HG02943 (cell line): ENCODE results near the gene AUTS2.

ENCODE experiments used
- ATAC-seq: cut with Tn5 transposase; IDR thresholded peaks from one replicate; pipeline ENCODE4 v1.9.1; 2021; ENCODE audit warnings: mild to moderate bottlenecking, low read depth, moderate library complexity; ENCODE audit not compliant: unreplicated experiment

Gene AUTS2

DNA sequence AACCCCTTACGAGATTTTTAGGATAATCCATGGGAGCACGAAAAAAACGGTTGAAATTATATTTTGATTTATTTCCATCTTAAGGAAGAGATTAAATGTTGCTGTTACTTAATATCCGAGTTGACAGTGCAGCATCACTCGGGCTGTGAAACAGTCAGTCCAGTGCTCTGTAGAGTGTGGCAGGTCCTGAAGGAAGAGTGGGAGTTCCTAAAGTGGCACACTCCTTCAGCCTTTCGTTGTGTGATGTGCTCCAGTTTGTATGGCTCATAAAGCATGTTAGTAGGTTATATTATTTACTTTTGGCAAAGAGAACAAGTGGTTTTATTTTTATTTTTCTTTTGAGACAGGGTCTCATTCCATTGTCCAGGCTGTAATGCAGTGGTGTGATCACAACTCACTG is 358.3 kb downstream of the AUTS2 start:
- no peak for ATAC-seq

DNA sequence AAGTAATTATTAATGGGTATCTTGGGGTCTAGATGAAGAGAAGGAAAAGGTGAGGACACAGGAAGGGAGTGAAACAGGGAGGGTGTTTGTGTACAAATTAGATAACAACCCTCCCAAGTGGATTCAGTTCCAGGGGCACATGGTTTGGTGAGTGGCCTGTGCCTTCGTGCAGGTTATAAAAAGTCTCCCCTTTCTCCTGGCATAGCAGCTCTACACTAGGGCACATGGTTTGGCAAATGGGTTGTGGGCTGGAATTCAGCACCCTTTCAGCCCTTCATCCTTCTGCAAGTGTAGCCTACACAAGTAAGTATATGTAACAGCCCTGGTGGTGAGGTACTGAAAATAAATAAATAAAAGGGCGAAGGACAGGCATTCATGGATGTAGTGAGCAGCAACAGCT is 359.4 kb downstream of the AUTS2 start:
- ATAC-seq: no peak

DNA sequence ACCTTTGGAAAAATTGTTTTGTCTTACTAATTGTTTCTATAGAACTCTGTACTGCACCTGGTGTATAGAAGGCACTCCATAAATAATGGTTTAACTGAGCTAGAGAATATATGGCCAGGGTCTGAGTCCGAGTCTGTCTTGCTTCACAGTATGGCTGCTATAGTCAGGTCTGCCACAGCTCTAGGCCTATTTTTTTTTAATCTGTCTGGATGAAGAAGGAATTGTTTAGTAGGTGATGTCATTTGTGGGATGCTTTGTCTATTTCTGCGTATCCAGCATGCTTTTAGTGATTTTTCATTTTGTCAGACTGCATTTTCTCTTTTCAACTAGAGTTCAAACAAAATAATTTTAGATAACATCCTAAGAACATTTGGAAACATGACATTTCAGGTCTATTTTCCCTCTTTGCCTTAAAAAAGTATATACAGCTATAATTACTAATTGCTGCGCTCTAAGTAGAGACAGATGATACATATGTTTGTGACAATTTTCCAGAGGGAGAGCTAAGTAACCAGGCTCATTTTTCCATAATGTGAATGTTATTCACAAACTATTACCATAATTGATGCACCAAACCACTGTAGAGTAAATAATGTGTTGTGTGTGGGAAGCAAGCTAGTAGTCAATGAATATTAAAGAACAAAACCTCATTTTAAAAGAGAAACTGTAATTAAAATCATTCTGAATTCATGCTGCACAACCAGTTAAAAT is 361.7 kb downstream of the AUTS2 start:
- no peak for ATAC-seq

DNA sequence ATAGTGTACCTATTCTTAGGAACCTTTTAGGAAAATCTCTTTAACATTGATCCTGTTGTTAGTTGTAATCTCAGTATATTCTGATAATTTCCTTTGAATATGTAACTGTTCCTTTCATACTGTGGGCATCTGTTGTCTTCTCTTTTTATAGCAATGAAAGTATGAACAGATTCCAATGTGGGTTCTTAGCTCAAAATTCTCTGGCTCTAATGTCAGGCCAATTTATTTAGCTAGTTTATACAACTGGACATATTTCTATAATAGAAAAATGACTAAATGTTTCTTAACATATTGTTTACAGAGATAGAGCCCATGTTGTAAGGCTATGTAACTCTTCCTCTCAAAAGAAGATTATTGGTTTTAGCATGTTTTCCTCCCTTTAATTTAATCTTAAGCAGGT is 363.2 kb downstream of the AUTS2 start:
- ATAC-seq: no peak

DNA sequence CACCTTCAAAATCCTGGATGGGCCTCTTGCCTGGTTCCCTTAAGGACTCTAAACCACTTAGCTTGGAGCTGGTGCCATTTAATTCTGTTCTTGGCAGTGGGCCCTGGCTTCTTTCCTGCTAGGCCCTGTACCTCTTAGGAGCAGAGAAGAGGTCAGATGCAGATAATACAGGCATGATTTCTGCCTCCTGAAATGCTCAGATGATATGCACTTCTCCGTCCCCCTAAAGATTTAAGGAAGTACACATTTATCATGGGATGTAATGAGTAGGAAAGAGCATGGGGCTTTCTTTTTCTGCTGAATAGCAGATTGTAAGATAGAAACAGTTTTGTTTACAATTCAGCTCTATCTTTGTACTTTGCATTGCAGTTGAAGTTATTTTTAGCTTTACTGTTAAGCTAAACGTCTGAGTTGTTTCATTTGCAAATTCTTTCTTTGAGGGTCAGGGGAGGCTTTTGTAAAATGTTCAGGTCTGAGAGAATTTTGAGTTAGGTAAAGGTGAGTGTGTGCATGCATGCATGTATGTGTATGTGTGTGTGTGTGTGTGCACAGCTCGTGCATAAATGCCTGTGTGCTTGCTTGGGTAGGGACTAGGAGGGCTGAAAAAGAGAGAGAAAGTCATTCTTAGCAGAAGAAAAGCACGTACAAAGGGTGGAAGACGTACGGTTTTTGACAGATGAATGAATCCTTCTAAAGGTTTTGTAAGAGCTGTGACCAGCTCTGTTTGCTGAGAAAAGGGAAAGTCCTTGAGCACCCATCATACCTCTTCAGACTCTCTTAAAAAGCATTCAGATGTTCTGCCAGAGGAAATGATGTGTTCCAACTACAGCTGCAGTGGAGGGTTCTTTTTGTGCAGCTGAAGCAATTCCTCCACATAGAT is 364.2 kb downstream of the AUTS2 start:
- ATAC-seq: no peak

DNA sequence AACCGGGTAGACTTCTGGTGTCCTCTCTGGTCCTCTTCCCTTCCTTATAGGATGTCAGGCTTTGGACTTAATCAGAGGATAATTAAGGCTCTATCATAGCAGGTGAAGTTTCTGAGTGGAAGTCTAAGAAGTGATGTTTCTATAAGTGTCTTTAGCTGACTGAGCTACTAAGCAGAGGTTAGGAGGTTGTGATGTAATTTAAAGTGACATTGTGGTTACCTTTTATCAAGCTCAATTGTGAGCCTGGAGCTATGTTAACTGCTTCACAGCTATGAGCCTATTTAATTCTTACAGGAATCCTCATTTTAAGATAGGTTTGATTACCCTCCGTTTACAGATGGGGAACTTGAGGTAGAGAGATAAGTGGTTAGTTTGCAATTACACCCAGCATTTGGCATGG is 365.1 kb downstream of the AUTS2 start:
- ATAC-seq: no peak

DNA sequence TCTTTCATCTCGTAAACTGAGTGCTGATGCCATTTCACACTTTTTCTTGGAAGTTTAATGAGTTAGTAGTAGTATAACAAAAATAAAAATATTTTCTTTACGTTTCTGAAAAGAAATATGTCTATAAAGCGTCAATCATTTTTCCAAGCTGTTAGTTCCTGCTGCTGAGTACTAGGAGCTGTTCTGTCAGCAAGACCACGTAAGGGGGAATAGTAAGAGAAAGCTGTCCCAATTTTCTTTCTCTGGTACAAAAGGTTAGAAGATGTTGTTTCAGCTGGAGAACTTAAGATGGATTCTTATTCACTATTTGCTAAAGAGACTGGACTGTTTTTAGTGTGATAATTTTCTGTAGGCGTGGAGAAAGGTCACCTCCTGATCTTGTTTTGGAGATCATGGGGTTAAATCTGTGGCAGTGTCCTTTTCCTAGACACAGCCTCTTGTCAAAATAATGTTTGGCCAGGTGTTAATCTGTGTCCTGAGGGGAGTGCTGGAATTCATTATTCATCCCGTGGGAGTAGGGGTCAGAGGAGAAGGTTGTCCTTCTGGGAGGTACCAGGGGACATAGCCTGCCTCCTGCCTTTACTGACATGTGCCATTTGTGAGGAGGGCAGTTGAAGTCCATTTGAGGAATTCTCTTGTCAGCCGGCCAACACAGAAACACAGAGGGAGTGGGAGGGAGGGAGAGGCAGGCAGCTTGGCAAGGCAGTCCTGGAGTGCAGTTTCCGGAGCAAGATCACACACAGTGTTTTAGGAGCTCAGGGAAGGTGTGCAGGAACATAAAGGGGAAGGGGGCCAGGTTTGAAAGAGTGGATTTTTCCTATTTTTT is 368.7 kb downstream of the AUTS2 start:
- ATAC-seq: no peak

DNA sequence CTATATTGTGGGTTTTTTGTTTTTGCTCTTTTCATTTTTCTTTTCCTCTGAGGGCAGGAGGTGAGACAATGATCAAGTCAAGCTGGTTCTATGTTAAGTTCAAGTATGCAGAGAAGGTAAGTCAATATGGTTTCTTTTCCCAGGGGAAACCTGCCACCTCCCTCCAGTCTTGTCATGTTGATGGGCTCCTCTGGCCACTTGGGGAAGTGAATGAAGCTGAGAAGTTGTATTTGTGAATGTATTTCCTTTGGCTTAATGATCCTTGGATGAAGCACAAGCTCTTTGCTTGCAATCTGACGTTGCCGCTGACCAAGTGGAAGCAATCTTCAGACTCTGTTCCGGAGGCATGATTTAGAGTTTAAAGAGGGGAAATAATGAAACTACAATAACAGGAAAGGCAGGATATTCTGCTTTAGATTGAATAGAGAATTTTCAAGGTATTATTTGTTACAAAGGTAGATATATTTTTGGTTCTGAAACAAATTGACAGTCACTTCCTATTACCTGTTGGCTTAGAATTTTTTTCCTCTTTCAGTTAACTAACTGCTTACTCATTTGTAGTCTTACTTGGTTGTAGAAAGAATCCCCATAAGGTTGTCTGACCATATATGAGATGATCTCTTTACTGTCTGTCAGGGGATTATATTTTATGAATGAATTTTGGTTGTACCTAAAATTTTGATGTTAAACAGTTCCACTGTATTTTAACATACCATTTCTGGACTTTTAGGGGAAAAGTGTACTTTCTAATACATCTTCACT is 369.6 kb downstream of the AUTS2 start:
- ATAC-seq: no peak

DNA sequence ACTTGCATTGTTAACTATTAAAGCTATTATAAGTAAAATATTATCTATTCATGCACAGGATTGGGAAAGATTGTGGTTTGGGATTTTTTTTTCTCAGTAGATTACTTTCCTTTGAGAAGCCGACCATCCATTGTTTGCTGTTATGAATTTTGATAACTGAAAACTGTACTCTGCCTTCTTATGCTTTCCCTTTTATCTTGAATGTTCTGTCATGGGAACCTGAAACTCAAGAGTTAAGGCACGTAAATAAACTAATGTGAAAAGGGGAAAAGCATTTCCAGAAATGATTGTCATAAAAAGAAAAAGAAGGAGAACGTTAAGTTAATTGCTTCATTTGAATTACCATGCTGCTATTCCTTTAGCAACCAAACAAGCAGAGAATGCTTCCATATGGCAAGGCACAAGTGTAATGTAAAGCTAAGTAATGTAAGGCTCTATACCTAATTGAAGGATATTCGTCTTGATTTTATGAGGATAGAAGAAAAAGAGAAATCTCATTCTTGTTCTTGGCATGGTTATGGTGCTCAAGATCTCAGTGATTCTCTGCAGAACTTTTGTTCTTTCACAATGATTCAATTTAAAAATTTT is 370.8 kb downstream of the AUTS2 start:
- ATAC-seq: no peak

DNA sequence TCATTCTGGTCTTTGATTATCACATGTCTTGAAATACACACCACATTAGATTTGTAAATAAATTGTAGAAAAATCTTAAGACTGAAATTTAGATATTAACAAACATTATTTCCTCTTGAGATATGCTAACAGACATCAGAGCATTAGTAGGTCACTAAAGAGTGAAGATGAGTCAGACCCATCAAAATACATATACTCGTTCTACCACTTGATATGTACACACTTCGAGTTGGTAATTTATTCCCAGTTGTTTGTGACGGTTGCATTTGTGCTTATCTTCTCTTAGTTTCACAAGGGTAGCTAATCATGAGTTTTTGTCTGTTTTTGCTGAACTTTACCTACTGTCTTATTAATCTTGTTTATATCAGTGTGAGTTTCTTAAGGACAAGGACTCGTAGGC is 383.4 kb downstream of the AUTS2 start:
- no peak for ATAC-seq

DNA sequence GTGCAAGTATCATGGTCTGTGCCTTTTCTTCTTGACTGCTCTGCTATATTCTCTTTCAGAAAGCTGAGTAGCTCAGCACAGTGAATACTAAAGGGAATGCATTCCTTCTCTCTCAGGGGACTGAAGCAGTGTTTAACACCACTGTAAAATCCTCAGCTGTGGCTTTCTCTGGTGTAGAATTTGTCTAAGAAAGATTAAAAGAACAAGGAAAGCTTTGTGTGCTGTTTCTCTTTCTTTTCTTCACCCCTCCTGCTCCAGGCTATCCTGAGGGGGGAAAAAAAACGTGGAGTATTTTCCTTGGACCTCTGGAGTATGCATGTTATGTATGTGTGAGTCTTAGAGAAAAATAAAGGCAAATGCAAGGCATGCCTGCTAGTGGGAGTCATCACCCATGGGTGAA is 383.9 kb downstream of the AUTS2 start:
- no peak for ATAC-seq

DNA sequence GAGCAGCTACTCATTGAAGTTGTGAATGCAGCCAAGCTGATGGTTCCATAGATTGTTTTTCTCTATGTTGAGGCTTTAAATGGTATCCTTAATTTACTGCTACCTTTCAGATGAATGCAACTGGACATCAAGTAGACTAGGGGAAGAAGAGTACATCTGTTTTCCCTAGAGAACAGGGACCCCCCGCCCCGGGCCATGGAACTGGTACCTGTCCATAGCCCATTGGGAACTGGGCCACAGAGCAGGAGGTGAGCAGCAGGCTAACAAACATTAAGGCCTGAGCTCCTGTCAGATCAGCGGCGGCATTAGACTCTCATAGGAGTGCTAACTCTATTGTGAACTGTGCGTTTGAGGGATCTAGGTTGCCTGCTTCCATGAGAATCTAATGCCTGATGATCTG is 391.3 kb downstream of the AUTS2 start:
- ATAC-seq: no peak

DNA sequence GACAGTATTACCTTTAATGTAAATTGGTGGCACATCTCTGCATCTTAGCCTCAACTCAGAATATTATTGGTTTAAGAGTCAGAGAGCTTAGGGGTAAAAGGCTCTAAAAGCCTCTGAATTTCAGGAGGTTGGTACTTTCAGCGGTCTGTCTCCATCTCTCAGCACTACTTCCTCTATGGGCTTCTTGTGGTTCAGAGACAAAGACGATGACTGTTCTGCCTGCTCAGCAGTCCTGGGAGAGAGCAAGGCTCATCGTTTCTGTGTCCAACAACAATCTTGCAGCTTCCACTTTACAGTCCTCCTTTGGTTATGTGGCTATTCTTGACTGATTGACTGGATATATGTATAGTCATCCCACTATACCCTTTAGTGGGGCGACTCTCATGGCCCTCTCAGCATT is 394.7 kb downstream of the AUTS2 start:
- ATAC-seq: no peak

DNA sequence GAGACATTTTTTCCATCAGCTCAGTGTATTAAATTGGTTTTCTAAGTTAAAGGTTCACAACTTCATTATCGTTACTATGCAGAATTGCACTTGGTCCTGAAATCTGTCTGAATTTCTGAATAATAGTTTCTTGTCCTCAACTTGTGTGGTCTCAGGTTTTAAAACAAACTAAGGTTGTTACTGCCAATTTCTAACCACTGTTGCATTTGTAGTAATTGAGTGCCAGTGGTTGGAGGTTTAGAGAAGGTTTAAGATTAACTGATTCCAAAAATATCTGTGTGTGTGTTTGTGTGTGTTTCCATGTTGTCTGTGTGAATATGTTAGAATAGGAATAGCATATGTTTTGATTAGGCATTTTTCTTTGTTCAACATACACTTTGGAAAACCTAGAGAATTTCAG is 395.9 kb downstream of the AUTS2 start:
- ATAC-seq: no peak

DNA sequence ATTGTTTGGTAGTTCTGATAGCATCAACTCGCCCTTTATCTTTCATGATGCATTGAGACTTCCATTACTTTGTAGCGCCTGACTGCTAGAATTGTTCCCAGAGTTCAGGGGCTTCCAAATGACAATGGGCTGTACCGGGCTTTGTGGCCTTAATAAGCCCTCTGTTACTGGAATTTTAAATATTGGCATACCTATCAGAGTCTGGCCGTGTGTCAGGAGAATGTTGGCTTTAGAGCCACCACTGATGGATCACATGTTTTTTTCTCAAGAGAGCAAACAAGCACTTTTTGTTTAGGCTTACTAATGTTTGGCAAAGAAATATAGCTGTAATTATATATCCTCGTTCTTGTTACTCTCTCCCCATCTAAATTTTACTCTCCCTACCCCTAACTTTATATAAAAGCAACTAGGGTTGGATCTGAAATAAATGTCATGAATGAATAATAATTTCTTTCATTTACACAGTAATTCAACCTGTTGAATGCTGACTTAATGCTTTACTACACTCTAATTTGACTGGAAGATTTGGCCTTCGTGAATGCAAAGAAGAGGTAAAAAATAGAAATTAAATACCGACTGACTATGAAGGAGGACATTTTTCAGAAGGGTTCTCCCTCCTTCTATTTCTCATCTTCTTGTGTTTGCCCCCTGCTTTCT is 396.7 kb downstream of the AUTS2 start:
- no peak for ATAC-seq

DNA sequence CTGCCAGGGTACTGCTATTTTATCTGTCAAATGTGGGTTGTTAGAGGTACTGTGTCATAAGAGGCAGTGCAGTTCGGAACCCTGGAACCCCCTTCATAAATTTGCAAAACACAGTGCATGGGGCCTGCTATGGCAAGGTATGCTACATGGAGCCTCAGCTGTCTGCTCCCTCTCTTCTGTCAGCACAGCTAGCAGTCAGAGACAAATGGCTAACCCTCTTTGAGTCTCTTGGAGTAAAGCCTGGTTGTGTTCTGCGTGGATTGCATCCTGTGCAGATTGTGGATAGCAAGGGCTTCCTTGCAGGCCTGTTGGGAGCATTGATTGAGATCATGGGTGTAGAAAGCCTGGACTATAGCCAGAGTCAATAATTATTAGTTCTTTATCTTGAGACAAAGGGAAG is 397.8 kb downstream of the AUTS2 start:
- ATAC-seq: no peak

DNA sequence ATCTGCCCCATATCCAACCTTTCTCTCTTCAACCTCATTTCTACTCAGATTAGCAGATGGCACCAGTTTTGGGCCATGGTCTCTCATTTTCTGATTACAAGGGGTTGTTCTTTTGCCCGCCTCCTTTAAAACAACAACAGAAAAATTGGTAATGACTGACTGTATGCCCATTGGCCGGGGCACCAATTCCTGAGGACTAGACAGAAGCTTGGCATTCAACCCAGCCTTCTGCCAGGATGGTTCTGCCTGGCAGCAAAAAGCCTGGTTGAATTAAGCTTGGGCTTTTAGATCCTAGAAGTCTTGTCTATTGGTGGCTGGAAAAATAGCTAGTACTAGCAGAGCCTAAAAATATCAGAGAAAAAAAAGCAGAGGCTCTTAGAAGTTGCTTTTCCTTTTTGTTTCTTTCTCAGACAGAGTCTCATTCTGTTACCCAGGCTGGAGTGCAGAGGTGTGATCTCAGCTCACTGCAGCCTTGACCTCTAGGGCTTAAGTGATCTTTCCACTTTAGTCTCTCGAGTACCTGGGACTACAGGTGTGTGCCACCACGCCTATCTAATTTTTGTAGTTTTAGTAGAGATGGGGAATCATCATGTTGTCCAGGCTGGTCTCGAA is 402.6 kb downstream of the AUTS2 start:
- no peak for ATAC-seq

DNA sequence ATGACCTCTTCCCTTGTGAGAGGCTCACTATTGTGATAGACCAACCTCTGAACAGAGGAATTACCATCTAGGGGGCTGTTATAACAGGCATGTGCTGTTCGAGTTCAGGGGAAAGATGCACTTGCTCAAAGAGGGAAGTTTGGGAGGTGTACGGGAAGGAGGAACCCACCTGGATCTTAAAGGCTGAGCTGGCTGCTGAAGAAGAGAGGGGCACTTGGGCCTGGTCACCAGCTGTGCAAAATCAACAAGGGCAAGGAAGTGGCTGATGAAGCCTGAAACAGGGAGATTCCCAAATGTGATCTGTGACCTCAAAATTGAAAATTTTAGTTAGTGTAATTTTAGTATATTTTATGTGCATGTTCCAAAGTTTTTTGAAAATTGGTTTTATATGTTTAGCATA is 407.2 kb downstream of the AUTS2 start:
- ATAC-seq: no peak

DNA sequence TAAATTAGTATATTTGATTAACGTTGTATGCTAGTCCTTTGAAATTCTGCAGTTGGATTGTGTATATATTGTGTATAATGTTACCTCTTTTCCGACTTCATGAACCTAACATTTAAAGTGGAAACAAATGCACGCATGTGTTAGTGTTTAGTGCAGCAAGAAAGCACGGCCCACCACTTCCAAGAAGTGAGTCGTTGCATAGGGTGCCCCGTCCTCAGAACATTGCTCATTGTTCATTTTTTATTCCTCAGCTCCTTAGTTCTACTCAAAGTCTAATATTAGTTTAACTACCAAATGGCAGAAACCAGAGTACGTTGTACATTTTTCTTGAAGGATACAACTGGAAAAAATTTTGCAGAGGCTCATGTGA is 407.6 kb downstream of the AUTS2 start:
- no peak for ATAC-seq
